ENCODE data around the gene FTL.

FTL gene

DNA sequence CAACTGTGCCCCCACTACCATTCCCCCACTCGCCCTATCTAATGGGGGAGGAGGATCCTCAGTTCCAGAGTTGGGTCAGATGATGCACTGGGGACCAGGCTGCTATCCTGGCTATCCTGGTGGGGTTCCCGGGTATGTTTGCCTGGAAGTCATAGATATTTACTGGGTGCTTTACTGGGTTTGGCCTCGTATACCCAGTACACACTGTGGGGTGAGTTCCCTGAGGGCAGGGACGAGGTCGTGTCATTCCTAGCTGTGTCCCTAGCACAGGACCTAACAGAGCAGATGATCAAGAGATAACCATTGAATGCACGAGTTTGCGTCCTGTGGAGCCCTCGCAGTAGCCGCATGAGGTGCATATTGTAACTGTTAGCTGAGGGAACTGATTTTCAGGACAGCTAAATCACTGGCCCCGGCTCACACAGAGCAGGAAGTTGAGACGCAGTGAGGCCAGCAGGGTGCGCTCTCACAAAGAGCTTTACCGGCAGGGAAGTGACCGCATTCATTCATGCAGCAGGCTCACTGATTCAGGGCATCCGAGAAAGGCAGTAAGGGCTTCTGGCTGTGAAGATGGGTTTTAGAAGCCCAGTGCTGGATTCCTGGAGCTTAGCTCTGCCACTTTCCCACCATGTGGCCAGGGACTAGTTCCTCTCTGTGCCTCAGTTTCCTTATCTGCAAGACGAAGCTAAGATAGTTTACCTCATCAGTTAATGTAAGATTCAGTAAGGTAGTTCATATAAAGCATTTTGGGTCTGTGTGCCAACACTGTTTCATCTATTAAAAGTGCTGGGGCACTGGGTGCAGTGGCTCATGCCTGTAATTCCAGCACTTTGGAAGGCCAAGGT lies 34.6 kb downstream of the FTL start:
- no peak overlapping the region for H3K4me3 ChIP-seq (ENCODE audit: low read depth, low read length)
- peaks cover 41% of the 10 kb centered on the region for H3K36me3 ChIP-seq
- peak; percentile 75 for DNase-seq
- TF ChIP-seq, protein P1, sequence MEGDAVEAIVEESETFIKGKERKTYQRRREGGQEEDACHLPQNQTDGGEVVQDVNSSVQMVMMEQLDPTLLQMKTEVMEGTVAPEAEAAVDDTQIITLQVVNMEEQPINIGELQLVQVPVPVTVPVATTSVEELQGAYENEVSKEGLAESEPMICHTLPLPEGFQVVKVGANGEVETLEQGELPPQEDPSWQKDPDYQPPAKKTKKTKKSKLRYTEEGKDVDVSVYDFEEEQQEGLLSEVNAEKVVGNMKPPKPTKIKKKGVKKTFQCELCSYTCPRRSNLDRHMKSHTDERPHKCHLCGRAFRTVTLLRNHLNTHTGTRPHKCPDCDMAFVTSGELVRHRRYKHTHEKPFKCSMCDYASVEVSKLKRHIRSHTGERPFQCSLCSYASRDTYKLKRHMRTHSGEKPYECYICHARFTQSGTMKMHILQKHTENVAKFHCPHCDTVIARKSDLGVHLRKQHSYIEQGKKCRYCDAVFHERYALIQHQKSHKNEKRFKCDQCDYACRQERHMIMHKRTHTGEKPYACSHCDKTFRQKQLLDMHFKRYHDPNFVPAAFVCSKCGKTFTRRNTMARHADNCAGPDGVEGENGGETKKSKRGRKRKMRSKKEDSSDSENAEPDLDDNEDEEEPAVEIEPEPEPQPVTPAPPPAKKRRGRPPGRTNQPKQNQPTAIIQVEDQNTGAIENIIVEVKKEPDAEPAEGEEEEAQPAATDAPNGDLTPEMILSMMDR (IDR thresholded peaks at IDR 0.05; ENCODE audit: low read depth, low read length), result peak; percentile 78
- H3K9me3 ChIP-seq, result no peaks in the 10 kb centered on the region
- H3K27me3 ChIP-seq, result no peaks in the 10 kb centered on the region
- no peaks in the 10 kb centered on the region for H3K4me1 ChIP-seq

DNA sequence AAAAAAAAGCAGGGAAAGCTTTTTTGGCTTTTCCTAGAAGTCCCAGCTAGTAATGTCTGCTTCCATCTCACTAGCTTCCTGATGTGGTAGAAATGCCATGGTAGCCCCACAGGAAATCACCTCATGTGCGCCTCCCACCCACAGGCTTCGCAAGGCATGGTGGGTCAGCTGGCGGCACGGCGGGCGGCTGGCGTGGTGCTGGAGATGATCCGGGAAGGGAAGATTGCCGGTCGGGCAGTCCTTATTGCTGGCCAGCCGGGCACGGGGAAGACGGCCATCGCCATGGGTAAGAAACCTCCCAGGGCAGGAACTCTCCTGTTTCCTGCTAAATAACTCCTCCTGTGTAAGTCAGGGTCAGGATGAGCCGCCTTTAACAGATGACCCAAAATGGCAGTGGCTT lies 39.0 kb downstream of the FTL start:
- H3K4me3 ChIP-seq (ENCODE audit: low read depth, low read length), result no peak overlapping the region
- H3K27me3 ChIP-seq, result no peaks in the 10 kb centered on the region
- TF ChIP-seq, protein P1 (IDR thresholded peaks at IDR 0.05; ENCODE audit: low read depth, low read length), result no peak
- no peaks in the 10 kb centered on the region for H3K9me3 ChIP-seq
- DNase-seq, result no peak
- H3K36me3 ChIP-seq, result peaks cover 68% of the 10 kb centered on the region
- H3K4me1 ChIP-seq, result no peaks in the 10 kb centered on the region

DNA sequence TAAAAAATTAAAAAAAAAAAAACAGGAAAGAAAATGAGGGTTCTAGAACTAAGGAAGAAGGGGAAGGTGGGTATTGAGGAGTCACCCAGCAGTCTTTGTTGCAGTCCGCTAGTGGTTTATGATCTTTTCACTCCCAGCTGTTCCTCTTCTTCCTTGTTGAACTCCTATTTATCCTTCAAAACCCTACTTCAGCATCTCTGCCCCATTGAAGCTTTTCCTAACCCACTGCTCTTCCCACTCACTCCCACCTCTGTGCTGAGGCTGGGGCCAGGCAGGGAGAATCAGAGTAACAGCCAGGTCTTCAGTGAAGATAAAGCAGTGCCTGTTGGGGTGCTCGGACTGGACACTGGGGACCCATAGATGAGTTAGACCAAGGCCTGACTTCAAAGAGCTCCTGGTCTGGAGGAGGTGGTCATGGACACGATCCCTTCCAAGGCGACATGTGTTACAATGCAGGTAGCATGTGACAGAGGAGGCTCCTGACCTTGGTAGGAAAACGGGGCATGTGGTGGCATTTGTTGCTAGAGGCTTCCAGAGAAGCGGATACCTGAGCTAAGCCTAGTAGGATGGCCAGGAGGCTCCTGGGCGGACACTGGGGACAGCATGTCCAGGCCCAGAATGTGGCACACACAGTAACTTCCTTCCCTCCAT lies 40.0 kb downstream of the FTL start:
- no peaks in the 10 kb centered on the region for H3K27me3 ChIP-seq
- no peaks in the 10 kb centered on the region for H3K4me1 ChIP-seq
- peaks cover 68% of the 10 kb centered on the region for H3K36me3 ChIP-seq
- H3K9me3 ChIP-seq, result no peaks in the 10 kb centered on the region
- DNase-seq, result no peak
- no peak overlapping the region for H3K4me3 ChIP-seq (ENCODE audit: low read depth, low read length)
- TF ChIP-seq, protein P1 (IDR thresholded peaks at IDR 0.05; ENCODE audit: low read depth, low read length), result no peak

DNA sequence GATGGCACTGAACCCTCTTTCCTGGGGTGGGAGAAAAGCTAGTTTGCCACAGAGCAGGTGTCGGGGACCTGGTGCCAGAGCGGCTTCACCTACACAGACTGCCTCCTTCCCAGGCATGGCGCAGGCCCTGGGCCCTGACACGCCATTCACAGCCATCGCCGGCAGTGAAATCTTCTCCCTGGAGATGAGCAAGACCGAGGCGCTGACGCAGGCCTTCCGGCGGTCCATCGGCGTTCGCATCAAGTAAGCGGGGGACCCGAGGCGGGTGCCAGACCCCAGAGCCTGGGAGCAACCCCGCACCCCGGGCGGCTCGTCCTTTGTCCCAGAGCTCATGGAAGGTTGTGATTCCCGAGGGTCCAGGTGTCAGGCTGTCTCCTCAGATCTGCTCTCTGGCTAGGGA lies 41.8 kb downstream of the FTL start:
- no peak overlapping the region for H3K4me3 ChIP-seq (ENCODE audit: low read depth, low read length)
- H3K4me1 ChIP-seq, result no peaks in the 10 kb centered on the region
- no peak for DNase-seq
- peaks cover 77% of the 10 kb centered on the region for H3K36me3 ChIP-seq
- TF ChIP-seq, protein P1 (IDR thresholded peaks at IDR 0.05; ENCODE audit: low read depth, low read length), result no peak
- H3K27me3 ChIP-seq, result no peaks in the 10 kb centered on the region
- H3K9me3 ChIP-seq, result no peaks in the 10 kb centered on the region

DNA sequence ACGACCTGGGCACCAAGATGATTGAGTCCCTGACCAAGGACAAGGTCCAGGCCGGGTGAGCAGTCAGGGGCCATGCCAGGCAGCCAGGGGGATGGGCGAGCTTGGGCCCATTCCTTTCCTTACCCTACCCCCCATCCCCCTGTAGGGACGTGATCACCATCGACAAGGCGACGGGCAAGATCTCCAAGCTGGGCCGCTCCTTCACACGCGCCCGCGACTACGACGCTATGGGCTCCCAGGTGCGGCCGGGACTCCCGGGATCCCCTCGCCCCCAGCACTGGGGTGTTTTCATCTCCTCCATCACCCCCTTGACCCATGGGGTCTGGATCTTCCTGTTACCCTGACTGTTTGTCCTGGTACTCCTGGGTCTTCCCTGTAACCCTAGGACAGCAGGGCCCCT lies 44.7 kb downstream of the FTL start:
- no peaks in the 10 kb centered on the region for H3K9me3 ChIP-seq
- no peak for DNase-seq
- TF ChIP-seq, protein P1 (IDR thresholded peaks at IDR 0.05; ENCODE audit: low read depth, low read length), result no peak
- H3K4me3 ChIP-seq (ENCODE audit: low read depth, low read length), result no peak overlapping the region
- H3K4me1 ChIP-seq, result no peaks in the 10 kb centered on the region
- H3K27me3 ChIP-seq, result no peaks in the 10 kb centered on the region
- peaks cover 68% of the 10 kb centered on the region for H3K36me3 ChIP-seq

DNA sequence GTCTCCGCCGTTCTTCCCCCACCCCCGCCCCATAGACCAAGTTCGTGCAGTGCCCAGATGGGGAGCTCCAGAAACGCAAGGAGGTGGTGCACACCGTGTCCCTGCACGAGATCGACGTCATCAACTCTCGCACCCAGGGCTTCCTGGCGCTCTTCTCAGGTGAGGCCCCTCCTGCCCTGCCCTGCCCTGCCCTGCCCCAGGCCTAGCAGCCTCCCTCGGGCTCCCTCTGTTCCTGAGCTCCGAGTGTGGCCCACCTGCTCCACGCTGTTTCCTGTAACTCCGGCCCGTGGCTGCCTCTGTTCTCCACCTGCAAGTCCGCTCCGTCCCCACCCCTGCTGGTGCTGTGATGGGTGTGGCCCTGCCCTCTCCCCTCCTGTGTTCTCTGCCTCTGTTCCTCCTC lies 45.3 kb downstream of the FTL start:
- Histone ChIP-seq H3K4me1 (no peaks in the 10 kb centered on the region), H3K9me3 (no peaks in the 10 kb centered on the region), H3K4me3 (ENCODE audit: low read depth, low read length) (no peak overlapping the region), H3K27me3 (no peaks in the 10 kb centered on the region), H3K36me3 (peaks cover 69% of the 10 kb centered on the region)
- no peak for DNase-seq
- TF ChIP-seq, protein P1 (IDR thresholded peaks at IDR 0.05; ENCODE audit: low read depth, low read length), result no peak

Measured in BE2C (cell line).